ENCODE data around the gene CFAP141. TPM values are rescaled to one million over a fixed set of nuclear protein-coding genes. Genes with fewer than 3 reads are reported as not detected.

Gene CFAP141
- total and polyA plus RNA-seq, 2 of the 13 experiments (the other 11 are each of a cell fraction or from before 2014, with no cell fraction given), result not detected

- H2AFZ ChIP-seq (ENCODE audit: low read length), result no peak within 1 kb of the TSS
- no peaks in the 10 kb centered on the region for H4K20me1 ChIP-seq (ENCODE audit: insufficient read depth, low read length)
- no peak within 1 kb of the TSS for H3K27ac ChIP-seq (ENCODE audit: extremely low read length, insufficient read depth, low read length)
- WGBS (ENCODE audit: low lambda C conversion rate), result 30% methylated on average over 1 of the region's 1 CpG
- peaks cover 0 to 12% of the 10 kb centered on the region in 2 experiments; a peak in 3 of 5 replicates for H3K27me3 ChIP-seq (ENCODE audit: control insufficient read depth in 1 of 2, insufficient read depth in 2 of 2, low read length in 2 of 2)
- ChIA-PET POLR2A (interaction anchor here (0.8 to 2.3 kb wide), 3 partner anchors 28 to 194 kb away, joined by 3 to 12 read pairs (median 4); partner anchors contain the start of gene UBAP2L), CTCF (ENCODE audit: low intra/inter-chr PET ratio, low total read pairs) (no interaction called here)
- no peaks in the 10 kb centered on the region for H3K79me2 ChIP-seq (ENCODE audit: insufficient read depth, low read length)
- peaks cover 56% of the 10 kb centered on the region for H3K4me1 ChIP-seq (ENCODE audit: insufficient read depth, low read length)
- DNase-seq (ENCODE audit: low spot score) (no peak), FAIRE-seq (no peak), ATAC-seq (no peak)
- TF ChIP-seq SOX13 (IDR thresholded peaks at IDR 0.05) (no peak), SOX13 (CRISPR knock-in tag; conservative IDR thresholded peaks at IDR 0.05 in 1 of 2, IDR thresholded peaks at IDR 0.05 in 1 of 2) (peak in 1 of 2 experiments; percentile 63; a peak in 2 of 4 replicates), FOXM1 (CRISPR knock-in tag; IDR thresholded peaks at IDR 0.05) (no peak), ZNF672 (CRISPR knock-in tag; IDR thresholded peaks at IDR 0.05) (no peak), SIN3B (IDR thresholded peaks at IDR 0.05; ENCODE audit: low read length) (no peak), ZNF180 (CRISPR knock-in tag; IDR thresholded peaks at IDR 0.05; ENCODE audit: borderline replicate concordance, low read depth) (no peak)
- H3K9me3 ChIP-seq (ENCODE audit: low read length), result no peaks in the 10 kb centered on the region
- BruUV-seq (replicated peaks), result no TSS peak
- no peak within 1 kb of the TSS for H3K4me2 ChIP-seq (ENCODE audit: low read depth, low read length)
- H3K9ac ChIP-seq (ENCODE audit: insufficient read depth, low read depth, low read length), result no peak within 1 kb of the TSS
- no peaks in the 10 kb centered on the region for H3K36me3 ChIP-seq (replicated peaks in 1 of 2; ENCODE audit: control insufficient read depth in 1 of 2, insufficient read depth in 2 of 2, low read length in 2 of 2)
- H3K4me3 ChIP-seq (replicated peaks in 1 of 3; ENCODE audit: insufficient read depth in 1 of 3, low read depth in 2 of 3, low read length in 3 of 3), result no peak within 1 kb of the TSS
- in situ Hi-C loops (cut with HindIII; ENCODE audit: extremely low pct_ligation_motif_present, low pct_unique_long_range_greater_than_20kb) (no loop called here), intact Hi-C loops (cut with micrococcal nuclease; ENCODE audit: unreplicated experiment) (loop anchor here (10.0 kb wide), 1 partner anchor 143 kb away; no protein-coding TSS in a partner anchor)
These were observed 14.1 kb downstream of the CFAP141 start, which contains the start of gene TPM3 for GRCh38 chr1:154191990-154192461. TPM3 (minus strand) TSS chr1:154192100; CDS start chr1:154192018, 82 bp downstream.

GRCh38 chr1:154190550-154190949 is 15.6 kb downstream of the CFAP141 start:
- Histone ChIP-seq H3K36me3 (replicated peaks in 1 of 2; ENCODE audit: control insufficient read depth in 1 of 2, insufficient read depth in 2 of 2, low read length in 2 of 2) (no peaks in the 10 kb centered on the region), H3K27me3 (ENCODE audit: control insufficient read depth in 1 of 2, insufficient read depth in 2 of 2, low read length in 2 of 2) (peaks cover 0 to 10% of the 10 kb centered on the region in 2 experiments; a peak in 2 of 5 replicates), H3K4me3 (replicated peaks in 1 of 3; ENCODE audit: insufficient read depth in 1 of 3, low read depth in 2 of 3, low read length in 3 of 3) (no peak overlapping the region), H3K27ac (ENCODE audit: extremely low read length, insufficient read depth, low read length) (no peak overlapping the region), H2AFZ (ENCODE audit: low read length) (no peak overlapping the region), H4K20me1 (ENCODE audit: insufficient read depth, low read length) (no peaks in the 10 kb centered on the region), H3K4me2 (ENCODE audit: low read depth, low read length) (no peak overlapping the region), H3K4me1 (ENCODE audit: insufficient read depth, low read length) (peaks cover 58% of the 10 kb centered on the region), H3K9ac (ENCODE audit: insufficient read depth, low read depth, low read length) (no peak overlapping the region), H3K9me3 (ENCODE audit: low read length) (no peaks in the 10 kb centered on the region), H3K79me2 (ENCODE audit: insufficient read depth, low read length) (no peaks in the 10 kb centered on the region)
- TF ChIP-seq CEBPB (IDR thresholded peaks at IDR 0.05; ENCODE audit: borderline replicate concordance, low read depth, low read length) (peak; percentile 60), SRF (IDR thresholded peaks at IDR 0.05; ENCODE audit: low read depth, low read length) (peak; percentile 91), TGIF2 (CRISPR knock-in tag; IDR thresholded peaks at IDR 0.05) (no peak)
- no TSS peak for BruUV-seq (replicated peaks)
- POLR2A ChIA-PET, result interaction anchor here (0.8 kb wide), 1 partner anchor 30 kb away, joined by 3 read pairs; a partner anchor contains a TSS
- WGBS (ENCODE audit: low lambda C conversion rate), result 0% methylated on average over 1 of the region's 1 CpG
- peak; percentile 44 for DNase-seq (ENCODE audit: low spot score)
- FAIRE-seq, result no peak
- in situ Hi-C loops (cut with HindIII; ENCODE audit: extremely low pct_ligation_motif_present, low pct_unique_long_range_greater_than_20kb) (no loop called here), intact Hi-C loops (cut with micrococcal nuclease; ENCODE audit: unreplicated experiment) (loop anchor here (10.0 kb wide), 1 partner anchor 144 kb away; no protein-coding TSS in a partner anchor)
- CTCF ChIA-PET (ENCODE audit: low intra/inter-chr PET ratio, low total read pairs), result no interaction called here
- ATAC-seq, result no peak

Data from HepG2 (cell line).